Pancreas (tissue), 10 donors: ENCODE measurements around the gene DENND5B. TPM values are rescaled to one million over a fixed set of nuclear protein-coding genes. Genes with fewer than 3 reads are reported as not detected.

Source experiments
- ATAC-seq, 4 donors: fragments of 200-7000 bp; cut with Tn5 transposase; one replicate each; pipeline versions ENCODE4 v1.8.0 to v1.9.1; 2020; ENCODE audit warnings: mild to moderate bottlenecking in 4 of 4, moderate library complexity in 4 of 4
- DNase-seq, 6 donors: peaks; one replicate each; pipeline ENCODE4 v3.0.0-alpha.2; 2020
- FAIRE-seq: peaks from 2 replicates; lab custom pipeline; 2012; peaks lifted over from hg19 to GRCh38; lab: Jason Lieb, UNC
- H3K27ac ChIP-seq, 4 donors: fragments of 200-600 bp; sonication (generic); 1 replicate in 3 of 4; 2 replicates in 1 of 4; pipeline versions ENCODE4 v1.5.0 to v1.8.0; 2020
- H3K27me3 ChIP-seq, 4 donors: fragments of 200-600 bp; one replicate each; pipeline ENCODE4 v1.8.0; 2021
- H3K36me3 ChIP-seq, 3 donors: fragments of 200-600 bp; sonication (generic) in 1 of 3; one replicate each; pipeline versions ENCODE4 v1.5.0 to v1.8.0; 2020 to 2021
- H3K4me1 ChIP-seq, 3 donors: fragments of 200-600 bp; one replicate each; pipeline ENCODE4 v1.8.0; 2021
- H3K4me3 ChIP-seq, 4 donors: fragments of 200-600 bp; sonication (generic) in 2 of 4; one replicate each; pipeline versions ENCODE4 v1.5.0 to v1.8.0; 2020 to 2021
- H3K9me3 ChIP-seq, 4 donors: fragments of 200-600 bp; one replicate each; pipeline ENCODE4 v1.8.0; 2021
- WGBS, 2 donors: extraction: QIAGEN DNeasy Blood & Tissue Kit; methylation state at CpG; one replicate each; pipeline ENCODE4 v1.1.7; 2013; 5-methylcytosine and 5-hydroxymethylcytosine counted together
- intact Hi-C, 3 donors: fragments of 100-400 bp; cut with DNase I; formaldehyde crosslinking; loops; one replicate each; pipeline versions ENCODE4 v1.11.1 to v1.14.2; 2022
- polyA plus RNA-seq, 2 donors: library from polyadenylated mRNA; stranded (reverse); fragments of 200-250 nt; gene quantifications; one replicate each; pipeline ENCODE4 v1.2.3, GENCODE V29; 2013
- total RNA-seq, 6 donors: library from RNA; stranded (reverse); fragmentation: NEBNext Ultra II Directional in 4 of 6; extraction: Animal tissue kit (Norgen Biotek cat#: 25700) in 4 of 6; gene quantifications; one replicate each; pipeline versions ENCODE4 v1.2.1 to v1.2.4, GENCODE V29; 2021 to 2023
- TF ChIP-seq, protein P1 (sequence below), 4 donors: fragments of 200-600 bp; sonication (generic) in 3 of 4; IDR thresholded peaks; one replicate each; pipeline versions ENCODE4 v1.5.0 to v1.8.0; 2021; ENCODE audit warnings: antibody characterized with exemption in 4 of 4
- donor health status: healthy with polysubstance abuse.
- donor health status: DM: no; HTN: no; CAD: no; lungs with moderate emphysema.
- donor health status: DM: no; HTN: no; CAD: no.
- donor health status: control.
- donor health status: control.
- donor health status: Bipolar disorder and iron deficiency.
- donor health status: DM: yes; HTN: yes; CAD: no.
- donor health status: DM: no; HTN: no; CAD: no.
- donor health status: DM: no; HTN: no; CAD: no.
- donor health status: DM: yes; HTN: yes; CAD: no.

Gene DENND5B
- total and polyA plus RNA-seq, 8 donors, result 2.4 to 11.3 (median 6.9) TPM

DNA sequence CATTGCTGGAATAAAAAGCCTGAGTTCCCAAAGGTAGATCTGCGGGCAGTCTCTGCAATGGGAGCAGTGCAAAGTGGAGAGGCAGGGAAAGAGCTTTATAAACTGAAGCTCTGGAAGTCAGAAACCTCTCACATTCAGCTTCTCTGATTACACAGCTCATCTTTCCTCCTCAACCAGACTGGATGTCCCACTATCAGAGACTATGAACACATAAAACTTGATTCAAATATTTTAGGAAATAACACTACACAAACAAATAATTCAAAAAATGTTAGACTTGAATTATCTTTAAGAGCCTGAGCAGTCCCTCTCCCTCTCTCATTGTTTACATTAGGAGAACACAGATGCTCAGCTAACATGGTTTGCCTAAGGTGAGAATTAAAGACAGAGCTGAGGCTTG, 72.9 kb downstream of the DENND5B start:
- no peaks in the 10 kb centered on the region for H3K36me3 ChIP-seq
- peaks cover 10 to 22% (median 18%) of the 10 kb centered on the region in 3 donors for H3K4me1 ChIP-seq
- H3K4me3 ChIP-seq, result no peak overlapping the region
- intact Hi-C loops, result no loop called here
- WGBS, 2 donors, result 64 to 72% methylated on average over 1 of the region's 1 CpG
- H3K9me3 ChIP-seq, result no peaks in the 10 kb centered on the region
- no peak overlapping the region for H3K27ac ChIP-seq
- H3K27me3 ChIP-seq, result no peaks in the 10 kb centered on the region
- FAIRE-seq, result no peak
- peak in 3 of 4 donors; percentile 22 to 38 (median 35) for ATAC-seq
- TF ChIP-seq, protein P1, sequence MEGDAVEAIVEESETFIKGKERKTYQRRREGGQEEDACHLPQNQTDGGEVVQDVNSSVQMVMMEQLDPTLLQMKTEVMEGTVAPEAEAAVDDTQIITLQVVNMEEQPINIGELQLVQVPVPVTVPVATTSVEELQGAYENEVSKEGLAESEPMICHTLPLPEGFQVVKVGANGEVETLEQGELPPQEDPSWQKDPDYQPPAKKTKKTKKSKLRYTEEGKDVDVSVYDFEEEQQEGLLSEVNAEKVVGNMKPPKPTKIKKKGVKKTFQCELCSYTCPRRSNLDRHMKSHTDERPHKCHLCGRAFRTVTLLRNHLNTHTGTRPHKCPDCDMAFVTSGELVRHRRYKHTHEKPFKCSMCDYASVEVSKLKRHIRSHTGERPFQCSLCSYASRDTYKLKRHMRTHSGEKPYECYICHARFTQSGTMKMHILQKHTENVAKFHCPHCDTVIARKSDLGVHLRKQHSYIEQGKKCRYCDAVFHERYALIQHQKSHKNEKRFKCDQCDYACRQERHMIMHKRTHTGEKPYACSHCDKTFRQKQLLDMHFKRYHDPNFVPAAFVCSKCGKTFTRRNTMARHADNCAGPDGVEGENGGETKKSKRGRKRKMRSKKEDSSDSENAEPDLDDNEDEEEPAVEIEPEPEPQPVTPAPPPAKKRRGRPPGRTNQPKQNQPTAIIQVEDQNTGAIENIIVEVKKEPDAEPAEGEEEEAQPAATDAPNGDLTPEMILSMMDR (IDR thresholded peaks at IDR 0.05), result no peak
- DNase-seq, result no peak

DNA sequence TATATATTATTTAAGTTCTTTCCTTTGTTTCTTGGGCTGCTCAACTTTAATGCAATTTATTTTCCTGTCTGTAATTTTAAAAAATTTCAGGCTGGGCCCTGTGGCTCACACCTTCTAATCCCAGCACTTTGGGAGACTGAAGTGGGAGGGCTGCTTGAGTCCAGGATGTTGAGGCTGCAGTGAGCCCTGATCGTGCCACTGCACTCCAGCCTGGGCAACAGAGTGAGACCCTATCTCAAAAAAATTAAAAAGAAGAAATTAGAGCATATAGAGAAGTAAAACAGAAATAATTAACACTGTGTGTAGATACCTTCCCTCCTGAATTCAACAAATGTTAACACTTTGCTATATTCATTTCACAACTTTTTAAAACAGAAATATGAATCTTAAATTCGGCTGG, 74.2 kb downstream of the DENND5B start:
- no peak overlapping the region for H3K4me3 ChIP-seq
- TF ChIP-seq, protein P1 (IDR thresholded peaks at IDR 0.05), result no peak
- 50 to 71% methylated on average over 2 of the region's 2 CpGs for WGBS, 2 donors
- H3K4me1 ChIP-seq, result peaks cover 10 to 22% (median 18%) of the 10 kb centered on the region in 3 donors
- FAIRE-seq (no peak), DNase-seq (no peak), ATAC-seq (no peak)
- no peaks in the 10 kb centered on the region for H3K36me3 ChIP-seq
- H3K27ac ChIP-seq, result no peak overlapping the region
- intact Hi-C loops, result no loop called here
- H3K9me3 ChIP-seq, result no peaks in the 10 kb centered on the region
- no peaks in the 10 kb centered on the region for H3K27me3 ChIP-seq

DNA sequence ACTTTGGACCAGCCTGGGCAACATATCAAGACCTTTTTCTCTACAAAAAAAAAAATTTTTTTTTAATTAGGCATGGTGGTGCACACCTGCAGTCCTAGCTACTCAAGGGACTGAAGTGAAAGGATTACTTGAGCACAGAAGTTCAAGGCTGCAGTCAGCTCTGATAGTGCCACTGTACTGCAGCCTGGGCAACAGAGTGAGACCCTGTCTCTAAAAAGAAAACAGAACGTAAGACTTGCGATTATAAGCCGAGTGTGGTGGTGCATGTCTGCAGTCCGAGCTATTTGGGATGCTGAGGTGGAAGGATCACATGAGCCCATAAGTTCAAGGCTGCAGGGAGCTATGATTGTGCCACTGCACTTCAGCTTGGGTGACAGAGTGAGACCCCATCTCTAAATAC, 76.0 kb downstream of the DENND5B start:
- intact Hi-C loops, result no loop called here
- 95 to 99% methylated on average over 4 of the region's 4 CpGs for WGBS, 2 donors
- DNase-seq, result no peak

DNA sequence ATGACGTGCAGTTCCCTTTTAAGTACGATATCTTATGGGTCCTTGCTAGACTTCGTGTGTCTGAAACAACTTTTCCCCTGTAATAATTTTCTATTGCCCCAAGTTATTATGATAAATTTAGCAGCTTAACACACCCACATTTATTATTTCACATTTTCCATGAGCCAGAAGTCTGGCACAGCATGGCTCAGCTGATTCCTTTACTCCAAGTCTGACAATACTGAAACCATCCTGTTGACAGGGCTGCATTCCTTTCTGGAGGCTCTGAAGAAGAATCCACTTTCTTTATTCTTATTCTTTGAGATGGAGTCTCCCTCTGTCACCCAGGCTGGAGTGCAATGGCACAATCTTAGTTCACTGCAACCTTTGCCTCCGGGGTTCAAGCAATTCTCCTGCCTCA, 80.9 kb downstream of the DENND5B start:
- 90% methylated on average over 4 of the region's 4 CpGs for WGBS, 2 donors
- no peak overlapping the region for H3K27ac ChIP-seq
- FAIRE-seq (no peak), DNase-seq (no peak), ATAC-seq (no peak)
- TF ChIP-seq, protein P1 (IDR thresholded peaks at IDR 0.05), result no peak
- H3K27me3 ChIP-seq, result no peaks in the 10 kb centered on the region
- no peaks in the 10 kb centered on the region for H3K4me1 ChIP-seq
- H3K4me3 ChIP-seq, result no peak overlapping the region
- no peaks in the 10 kb centered on the region for H3K9me3 ChIP-seq
- intact Hi-C loops, result no loop called here
- H3K36me3 ChIP-seq, result no peaks in the 10 kb centered on the region

More for the DNA sequence above, 76.0 kb downstream of the DENND5B start:
- no peak overlapping the region for H3K4me3 ChIP-seq
- TF ChIP-seq, protein P1 (IDR thresholded peaks at IDR 0.05), result no peak
- no peak overlapping the region for H3K27ac ChIP-seq
- H3K4me1 ChIP-seq, result peaks cover 10 to 18% (median 14%) of the 10 kb centered on the region in 3 donors
- ATAC-seq, result no peak
- FAIRE-seq, result no peak
- H3K36me3 ChIP-seq, result no peaks in the 10 kb centered on the region
- no peaks in the 10 kb centered on the region for H3K27me3 ChIP-seq
- no peaks in the 10 kb centered on the region for H3K9me3 ChIP-seq

DNA sequence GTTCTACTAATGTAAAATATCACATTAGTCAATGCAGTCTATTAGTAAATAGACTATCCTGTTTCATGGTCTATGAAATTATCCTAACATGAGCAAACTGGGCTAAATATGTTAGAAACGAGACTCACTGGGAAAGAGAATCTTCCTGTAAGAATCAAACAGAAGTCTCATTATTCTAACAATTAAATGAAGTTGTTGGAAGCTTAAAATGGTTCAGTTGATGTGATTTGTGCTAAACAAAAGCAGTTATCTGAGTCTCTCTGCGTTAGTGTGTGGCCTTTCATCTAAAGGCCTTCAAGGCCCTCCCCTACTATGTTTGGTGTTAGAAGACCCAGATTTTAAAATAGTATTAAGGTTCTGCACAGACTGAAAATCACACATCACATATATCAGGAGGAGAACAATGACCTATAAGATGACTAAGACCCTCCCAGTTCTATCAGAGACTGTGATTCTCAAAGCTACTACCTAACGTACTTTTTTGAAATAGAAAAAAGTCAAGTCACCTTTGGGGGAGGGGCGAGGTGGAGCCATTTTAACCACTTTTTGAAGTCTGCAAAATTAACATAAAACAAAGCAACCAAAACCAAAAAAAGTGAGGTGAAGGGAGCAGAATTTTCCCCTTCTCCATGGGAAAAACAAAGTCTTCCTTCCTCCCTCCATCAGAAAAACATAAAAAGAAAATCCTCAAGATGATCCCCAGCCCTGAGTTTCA, 82.3 kb downstream of the DENND5B start:
- ATAC-seq (no peak), DNase-seq (no peak), FAIRE-seq (no peak)
- Histone ChIP-seq H3K36me3 (no peaks in the 10 kb centered on the region), H3K4me3 (no peak overlapping the region), H3K9me3 (no peaks in the 10 kb centered on the region), H3K27ac (no peak overlapping the region), H3K27me3 (no peaks in the 10 kb centered on the region), H3K4me1 (peaks cover 0 to 4% (median 0%) of the 10 kb centered on the region in 3 donors)
- TF ChIP-seq, protein P1 (IDR thresholded peaks at IDR 0.05), result no peak
- intact Hi-C loops, result no loop called here
- 72 to 75% methylated on average over 4 of the region's 4 CpGs for WGBS, 2 donors
